HG02678 (cell line): ENCODE results near the gene ISLR.
A peak's percentile ranks its signal among the peaks of the same experiment; 100 is the strongest.
"Not testable (repeated sequence)": the region's sequence is repeated elsewhere in the genome, so short reads cannot be mapped to it uniquely, and the experiment has no call there.

Experiments
- ATAC-seq: cut with Tn5 transposase; IDR thresholded peaks from one replicate; pipeline ENCODE4 v1.9.1; 2021; ENCODE audit warnings: mild to moderate bottlenecking, moderate library complexity; ENCODE audit not compliant: unreplicated experiment

The ISLR gene

DNA sequence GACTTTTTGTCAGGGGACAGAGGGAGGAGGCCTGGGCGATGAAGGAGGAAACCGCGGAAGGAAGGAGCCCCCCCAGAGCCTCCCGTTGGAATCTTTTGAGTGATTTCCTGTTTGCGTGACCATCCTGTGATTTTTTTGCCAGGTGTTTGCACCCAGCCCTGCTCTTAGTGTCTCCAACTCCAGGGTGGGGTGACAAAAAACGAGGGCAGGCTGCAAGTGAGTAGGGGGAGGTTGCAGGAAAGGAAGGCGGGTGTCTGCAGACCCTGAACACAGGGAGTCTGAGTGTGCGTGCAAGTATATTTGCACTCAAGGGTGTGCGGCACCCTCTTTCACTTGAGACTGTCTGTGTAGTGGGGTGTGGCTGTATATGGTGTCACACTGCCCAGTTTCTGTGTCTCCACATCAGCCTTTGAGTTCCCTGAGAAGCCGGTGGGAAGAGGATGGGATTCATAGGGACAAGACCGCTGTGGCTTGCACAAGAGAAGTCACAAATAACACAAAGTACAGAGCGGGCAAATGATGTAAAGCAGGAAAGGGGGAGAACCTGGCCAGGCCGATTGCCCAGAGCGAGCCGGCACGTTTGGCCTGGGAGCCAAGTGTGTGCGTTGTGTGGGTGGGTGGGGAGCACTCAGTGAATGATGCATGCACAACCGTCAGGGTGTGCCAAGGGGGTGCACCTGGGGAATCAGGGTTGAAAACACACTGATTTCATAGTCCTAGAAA is 36.5 kb upstream of the ISLR start:
- no peak for ATAC-seq

DNA sequence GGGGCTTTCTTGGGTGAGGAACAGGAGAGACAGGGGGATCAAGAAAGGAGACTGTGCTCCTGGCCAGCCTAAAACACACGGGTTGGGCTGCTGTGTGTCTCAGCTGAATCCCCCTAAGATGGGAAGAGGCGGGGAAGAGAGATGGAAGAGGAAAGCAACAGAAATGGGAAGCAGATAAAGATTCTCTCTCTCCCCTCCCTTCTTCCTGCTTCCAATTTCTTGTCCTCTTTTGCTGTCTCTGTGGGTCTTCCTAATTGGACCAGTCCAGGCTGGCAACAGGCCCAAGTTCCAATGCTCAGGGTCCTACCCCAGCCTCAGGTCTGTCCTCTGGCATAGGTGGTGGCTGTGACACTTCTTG is 36.0 kb upstream of the ISLR start:
- no peak for ATAC-seq

DNA sequence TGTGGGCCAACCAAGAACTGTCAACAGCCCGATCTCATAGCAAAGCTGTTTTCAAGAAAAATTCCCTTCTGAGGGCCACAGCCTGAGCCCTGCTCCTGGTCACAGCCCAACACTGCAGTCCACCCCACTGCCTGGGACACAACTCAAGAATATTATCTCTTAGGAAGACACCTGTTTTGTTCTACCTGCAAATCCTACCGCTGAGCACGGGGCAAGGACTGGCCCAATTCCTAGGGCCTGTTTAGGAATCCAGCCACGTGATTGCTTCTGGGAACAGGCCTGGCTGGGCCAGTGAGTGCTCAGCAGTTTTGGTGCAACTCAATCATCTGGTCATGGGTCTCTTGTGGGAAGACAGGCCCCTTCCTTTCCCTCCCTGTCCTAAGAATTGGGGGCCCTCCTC is 34.9 kb upstream of the ISLR start:
- ATAC-seq: no peak

DNA sequence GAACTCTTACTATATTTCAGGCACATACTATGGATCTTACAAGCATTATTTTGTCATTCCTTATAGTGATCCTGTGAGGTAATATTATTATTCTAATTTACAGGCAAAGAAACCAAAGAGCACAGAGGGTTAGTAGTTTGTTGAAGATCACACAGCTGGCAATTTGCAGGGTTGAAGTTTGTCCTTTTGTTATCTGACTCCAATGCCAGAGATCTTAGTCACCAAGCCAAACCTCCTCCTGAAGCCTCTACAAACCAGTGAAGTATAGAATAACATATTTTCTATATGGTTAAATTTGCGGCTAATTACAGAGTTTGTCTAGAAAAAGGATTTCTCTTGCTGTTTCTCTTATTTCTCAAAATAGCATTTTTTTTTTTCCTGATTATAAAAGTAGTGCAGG is 31.9 kb upstream of the ISLR start:
- ATAC-seq: no peak

DNA sequence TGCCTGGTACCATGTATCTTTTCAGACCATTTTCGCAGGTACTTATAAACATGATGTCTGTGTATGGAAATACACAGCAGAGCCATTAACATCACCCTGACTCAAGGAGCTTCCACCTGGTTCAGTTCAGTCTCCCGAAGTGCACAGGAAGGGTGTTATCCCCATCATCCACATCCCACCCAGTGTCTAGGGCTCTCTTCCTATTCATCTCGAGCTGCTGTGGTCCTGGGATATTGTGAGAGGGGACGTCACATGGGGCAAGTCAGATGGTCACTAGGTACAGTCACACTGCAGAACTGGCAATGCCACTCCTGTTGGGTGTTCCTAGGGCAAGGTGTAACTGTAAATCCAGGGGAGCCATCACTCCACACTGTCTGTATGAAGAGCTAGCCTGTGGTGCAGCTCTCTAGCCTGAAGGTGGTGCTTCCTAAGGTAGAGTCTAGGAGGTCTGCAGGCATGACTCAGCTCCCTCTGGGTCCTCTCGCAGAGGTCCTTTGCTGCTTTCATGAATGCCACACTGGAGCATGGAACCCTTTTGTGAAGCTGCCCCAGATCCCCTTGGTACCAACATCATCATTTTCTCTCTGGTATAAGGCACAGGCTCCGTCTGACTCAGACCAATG is 29.2 kb upstream of the ISLR start:
- ATAC-seq: no peak

DNA sequence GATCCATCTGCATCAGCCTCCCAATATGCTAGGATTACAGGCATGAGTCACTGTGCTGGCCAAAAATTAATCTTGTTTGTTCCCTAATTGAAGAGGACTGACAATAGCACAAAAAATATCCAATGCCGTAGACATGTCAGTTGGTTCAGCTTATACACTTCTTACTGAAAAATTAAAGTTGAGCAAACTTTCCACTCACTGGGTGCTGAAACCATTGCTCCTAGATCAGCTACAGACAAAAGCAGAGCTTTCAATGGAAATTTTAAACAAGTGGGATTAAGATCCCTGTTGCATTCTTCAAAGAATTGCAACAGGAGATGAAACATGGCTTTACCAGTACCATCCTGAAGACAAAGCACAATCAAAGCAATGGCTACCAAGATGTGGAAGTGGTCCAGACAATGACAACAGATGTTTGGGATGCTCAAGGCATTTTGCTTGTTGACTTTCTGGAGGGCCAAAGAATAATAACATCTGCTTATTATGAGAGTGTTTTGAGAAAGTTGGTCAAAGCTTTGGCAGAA is 27.2 kb upstream of the ISLR start:
- ATAC-seq: no peak

DNA sequence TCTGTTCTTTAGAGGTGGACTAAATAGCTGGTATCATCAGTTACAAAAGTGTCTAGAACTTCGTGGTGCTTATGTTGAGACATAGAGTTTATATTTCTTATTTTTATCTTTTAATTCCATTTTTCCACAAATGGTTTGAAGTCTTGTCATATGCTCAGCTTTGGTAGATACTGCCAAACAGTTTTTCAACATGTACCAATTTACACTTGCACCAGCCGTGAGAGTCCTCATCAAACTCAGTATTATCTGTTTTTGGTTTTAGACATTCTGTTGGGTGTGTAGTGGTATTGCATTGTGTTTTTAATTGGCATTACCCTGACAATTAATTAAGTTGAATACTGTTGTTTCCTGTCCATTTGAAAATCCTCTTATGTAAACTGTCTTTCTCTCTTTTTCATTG is 26.5 kb upstream of the ISLR start:
- ATAC-seq: no peak

DNA sequence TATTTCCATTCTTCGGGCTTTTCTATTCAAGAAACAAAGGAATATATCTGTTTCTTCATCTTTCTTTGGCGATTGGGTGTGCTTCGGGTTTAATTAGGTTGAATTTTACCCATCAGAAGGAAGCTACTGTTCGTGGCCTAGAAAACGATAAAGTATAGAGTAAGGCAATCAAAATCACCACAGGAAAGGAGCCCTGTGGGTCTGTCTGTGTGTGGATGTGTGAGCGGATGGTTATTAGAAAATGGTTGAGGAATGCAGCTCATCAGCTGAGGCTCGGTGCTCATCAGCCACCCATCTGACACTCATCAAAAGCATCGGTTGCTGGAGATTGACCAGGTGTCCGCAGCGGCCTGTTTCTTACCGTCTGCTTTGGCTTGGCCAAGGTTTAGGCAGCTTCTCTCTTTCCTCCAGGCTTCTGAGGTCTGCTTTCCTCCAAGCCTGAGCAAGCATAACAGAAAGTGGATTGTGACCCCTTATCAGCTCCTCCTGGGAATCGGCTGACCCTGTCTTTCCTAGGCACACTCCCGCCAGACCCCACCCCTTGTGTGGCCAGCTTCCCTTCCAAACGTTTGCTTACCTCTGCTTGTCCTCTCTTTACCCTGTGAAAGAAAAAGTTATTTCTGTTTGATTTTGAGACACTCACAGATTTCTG is 17.6 kb upstream of the ISLR start:
- no peak for ATAC-seq

DNA sequence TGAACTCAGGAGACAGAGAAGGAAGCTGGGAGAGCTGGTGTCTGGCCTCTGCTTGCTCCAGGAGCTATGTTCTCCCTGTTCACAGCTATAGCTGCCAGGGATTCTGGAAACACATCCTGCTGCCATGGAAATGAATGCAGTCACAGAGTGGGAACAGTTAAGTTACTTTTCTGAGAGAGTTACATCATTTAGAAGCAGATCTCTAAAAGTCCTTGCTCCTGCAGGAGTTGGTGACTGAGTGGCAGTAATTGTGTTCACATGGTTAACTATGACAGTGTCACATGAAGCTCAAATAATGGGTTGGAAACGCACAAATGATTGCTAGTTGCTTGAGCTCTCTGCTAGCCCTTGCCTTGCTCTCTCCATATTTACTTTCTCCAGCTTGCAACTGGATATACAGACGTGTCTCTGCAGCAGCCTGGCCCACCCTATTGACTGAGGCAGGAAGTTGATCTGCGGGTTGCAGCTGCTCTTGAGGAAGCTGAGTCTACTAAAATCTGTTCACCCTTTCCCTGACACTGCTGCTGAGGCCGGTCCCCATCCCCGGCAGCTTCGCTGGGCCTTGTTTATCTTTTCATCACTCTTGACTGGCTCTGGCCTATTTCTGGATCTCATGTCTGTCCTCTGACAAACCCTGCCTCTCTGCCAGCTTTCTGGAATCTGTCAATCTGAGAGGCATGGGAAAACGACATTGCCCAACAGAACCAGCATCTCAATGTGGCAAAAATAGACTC is 16.7 kb upstream of the ISLR start:
- ATAC-seq: no peak

DNA sequence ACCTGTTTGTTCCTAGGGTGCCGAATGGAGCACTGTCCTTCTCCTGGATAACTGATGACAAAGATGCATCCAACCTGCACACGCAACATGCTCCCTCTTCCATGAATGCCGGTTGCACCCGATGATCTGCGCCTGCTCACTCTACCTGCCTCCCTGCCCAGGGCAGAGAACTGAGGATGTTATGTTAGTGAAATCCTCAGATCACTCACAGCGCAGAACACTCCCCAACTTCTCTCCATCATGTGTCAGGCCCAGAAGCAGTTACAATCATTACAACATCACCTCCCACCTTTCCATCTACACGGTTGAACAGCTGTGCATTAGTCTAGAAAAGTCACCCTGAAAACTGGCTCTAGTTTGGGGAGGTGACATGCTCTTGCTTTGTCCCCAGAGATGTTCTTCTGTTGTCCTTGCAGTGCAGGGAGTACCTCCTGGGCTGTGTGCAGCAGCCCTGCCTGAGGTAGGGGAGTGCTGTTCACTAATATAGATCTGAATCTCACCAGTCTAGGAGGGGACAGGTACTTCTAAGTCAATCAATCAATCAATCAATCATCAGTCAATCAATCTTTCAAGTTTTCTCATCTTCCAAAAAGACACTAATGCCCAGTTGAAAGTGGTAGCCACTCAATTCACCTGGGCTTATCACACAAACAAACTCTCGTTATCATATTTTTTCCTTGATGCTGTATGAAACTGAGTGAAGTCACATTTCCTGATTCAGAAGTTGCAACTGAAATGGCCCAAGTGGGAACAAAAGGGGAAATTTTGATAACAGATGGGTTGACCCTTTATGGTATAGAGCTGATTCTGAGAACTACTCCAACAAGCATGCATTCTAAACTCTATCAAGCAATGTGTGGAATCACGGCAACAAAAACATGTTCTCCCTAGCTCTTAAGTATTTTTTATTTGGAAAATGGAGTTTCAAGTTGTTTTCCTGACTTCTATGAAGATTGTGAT is 15.4 kb upstream of the ISLR start:
- ATAC-seq: no peak

DNA sequence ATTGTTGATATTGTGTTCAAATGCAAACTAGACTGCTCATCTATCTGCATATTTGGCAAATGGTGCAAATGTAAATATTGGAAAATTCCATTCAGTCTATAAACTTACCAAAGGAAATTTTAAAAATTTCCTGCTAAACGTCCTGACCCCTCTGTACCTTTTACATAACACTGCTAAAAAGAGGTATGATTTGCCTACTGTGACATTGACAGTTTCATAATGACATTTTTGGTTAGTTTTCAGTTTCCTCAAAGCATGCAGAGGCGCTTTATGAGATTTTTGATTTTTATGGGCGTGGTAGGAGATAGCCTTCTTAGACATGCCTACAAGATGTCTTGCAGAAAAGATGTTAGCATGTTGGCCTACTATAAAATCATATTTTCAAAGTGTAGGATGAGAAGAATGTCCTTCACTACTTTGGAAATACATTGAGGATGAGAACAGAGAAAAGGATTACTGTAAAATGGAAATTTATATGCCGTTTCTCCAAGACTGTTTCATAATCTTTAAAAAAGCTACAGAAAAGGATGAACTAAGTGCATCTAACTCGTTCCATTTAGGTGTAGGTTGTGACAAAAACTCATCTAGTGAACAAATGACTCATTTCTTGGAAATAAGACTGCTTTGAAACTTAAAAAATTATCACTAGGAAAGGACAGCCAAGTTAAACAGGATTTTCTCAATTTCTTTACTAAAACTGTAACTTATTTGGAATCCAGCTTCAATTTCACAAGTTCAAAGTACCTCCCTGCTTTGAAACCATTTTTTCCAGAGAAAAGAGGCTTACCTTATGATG is 14.5 kb upstream of the ISLR start:
- ATAC-seq: peak; percentile 65

DNA sequence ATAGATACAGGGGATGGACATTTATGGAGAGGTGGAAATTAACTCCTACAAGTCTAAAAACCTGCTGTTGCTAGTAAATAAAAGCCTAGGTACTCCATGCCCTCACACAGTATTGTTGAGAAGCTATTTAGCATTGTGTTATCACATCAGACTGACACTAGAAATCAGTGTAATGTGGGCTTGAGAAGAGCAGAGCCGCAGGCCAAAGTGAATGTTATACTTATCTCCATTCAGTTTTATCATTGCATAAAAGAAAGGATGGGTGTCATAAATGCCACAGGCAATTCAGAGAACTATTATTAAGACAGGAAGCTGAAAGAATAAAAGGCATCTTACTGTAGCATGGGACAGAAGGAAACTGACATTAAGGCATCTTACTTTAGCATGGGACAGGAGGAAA is 13.7 kb upstream of the ISLR start:
- ATAC-seq: no peak

DNA sequence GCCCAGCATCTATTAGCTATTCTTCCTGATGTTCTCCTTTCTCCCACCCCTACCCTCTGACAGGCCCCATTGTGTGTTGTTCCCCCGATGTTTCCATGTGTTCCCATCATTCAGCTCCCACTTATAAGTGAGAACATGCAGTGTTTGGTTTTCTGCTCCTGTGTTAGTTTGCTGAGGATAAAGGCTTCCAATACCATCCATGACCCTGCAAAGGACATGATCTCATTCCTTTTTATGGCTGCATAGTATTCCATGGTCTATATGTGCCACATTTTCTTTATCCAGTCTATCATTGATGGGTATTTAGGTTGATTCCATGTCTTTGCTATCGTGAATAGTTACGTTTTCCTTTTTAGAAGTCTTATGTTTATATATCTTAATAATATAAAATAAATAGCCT is 13.1 kb upstream of the ISLR start:
- ATAC-seq: not testable (repeated sequence)

DNA sequence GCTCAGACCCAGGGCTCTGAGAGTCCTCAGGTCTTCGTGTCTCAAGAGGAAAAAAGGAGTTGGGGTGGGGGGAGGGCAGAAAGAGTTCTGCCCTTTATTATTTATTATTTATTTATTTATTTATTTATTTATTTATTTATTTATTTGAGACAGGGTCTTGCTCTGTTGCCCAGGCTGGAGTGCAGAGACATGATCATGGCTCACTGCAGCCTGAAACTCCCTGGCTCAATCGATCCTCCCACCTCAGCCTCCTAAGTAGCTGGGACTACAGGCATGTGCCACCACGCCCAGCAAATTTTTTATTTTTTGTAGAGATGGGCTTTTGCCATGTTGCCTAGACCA is 11.3 kb upstream of the ISLR start:
- not testable (repeated sequence) for ATAC-seq

DNA sequence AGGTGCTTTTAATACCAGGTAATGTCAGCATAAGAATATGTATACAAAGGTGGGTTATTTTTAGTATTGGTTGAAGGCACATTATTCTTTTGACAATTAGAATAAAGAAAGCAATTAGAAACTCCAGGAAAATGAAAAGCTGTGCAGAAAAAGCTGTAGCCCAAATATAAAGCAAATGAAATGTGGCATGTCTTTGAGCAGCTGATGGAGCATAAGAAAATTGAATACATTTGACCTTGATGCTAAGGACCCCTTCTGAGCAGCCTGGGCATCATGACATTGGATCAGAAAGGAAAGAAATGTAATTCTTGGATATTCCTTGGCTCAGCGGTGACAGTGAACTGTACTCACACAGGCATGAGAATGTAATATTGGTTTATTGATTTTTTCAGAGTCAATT is 8.0 kb upstream of the ISLR start:
- no peak for ATAC-seq

DNA sequence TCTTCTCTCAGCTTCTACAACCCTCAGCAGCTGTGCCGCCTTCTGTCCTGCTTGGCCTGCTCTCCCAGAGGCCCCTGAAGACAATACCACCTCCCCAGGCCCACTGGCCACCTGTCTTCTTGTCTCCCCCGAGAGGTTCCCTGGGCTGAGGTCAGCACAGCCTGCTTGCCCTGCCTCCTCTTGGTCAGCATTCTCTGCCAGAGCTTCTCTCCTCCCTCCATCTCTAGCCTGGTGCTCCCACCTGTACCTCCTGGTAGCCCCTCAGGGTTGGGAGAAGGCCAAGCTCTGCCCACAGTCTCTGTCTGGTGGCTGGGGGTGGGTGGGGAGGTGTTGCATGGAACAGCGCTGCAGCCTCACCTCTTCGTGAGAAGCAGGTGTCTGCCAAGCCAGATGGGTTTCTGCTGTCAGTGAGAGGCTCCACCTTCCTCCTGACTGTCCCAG is 5.6 kb upstream of the ISLR start:
- no peak for ATAC-seq

DNA sequence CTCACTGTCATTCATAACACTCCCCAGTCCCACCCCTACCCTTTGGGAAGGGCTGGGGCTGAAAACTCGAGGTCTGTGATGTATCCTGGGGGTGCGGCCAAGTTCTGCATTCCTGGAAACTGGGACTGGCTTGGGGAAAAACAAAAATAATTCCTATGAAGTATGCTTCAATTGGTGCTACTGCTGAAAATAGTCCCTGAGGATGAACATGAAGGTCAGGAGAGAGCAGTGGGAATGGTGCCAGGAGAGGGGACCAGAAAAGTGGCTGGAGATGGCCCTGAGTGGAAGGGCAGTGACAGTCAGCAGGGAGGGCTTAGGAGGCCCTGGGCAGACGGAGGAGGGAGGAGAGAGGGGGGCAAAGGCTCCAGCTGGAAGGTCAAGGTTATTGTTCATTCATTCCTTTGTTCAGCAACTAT is 4.8 kb upstream of the ISLR start:
- no peak for ATAC-seq

DNA sequence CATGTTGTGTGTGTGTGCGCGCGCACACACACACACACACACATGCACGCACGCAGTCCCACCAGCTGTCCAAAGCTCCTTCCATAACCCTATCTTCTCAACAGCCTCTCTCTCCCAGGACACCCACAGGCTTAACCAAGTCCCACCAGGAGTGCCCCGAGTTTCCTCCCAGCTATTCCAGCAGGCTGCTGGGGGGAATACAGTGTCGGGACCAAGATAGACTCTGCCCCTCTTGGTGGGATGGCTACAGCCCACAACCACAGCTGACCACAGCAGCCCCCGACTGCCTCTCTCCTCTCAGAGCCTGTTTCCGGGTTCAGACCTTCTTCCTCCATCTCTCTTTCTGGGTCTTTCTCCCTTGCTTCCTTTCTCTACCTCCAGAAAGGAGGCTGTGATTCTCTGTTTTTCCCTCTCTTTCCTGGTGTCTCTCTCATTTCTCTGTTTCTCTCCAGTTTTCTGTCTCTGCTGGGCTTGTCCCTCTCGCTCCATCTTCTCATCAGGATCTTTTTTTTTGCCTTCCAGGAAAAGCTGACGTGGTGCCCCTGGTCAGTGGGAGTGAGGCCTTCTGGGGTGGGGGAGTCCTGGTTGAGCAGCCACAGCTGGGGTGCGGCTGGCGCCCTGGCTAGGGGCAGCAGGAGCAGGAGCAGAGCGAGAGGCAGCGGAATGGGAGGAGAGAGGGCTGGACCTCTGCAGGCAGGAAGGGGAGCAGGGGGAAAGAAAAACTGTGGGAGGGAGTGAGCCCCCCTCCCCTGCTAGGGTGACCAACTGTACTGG is 3.3 kb upstream of the ISLR start:
- ATAC-seq: no peak
